PC-9 (cell line): Measurements from ENCODE around the gene OBSL1. TPM values are rescaled to one million over a fixed set of nuclear protein-coding genes. Genes with fewer than 3 reads are reported as not detected.

Source experiments
- BruUV-seq: library from RNA; stranded (reverse); fragments of 400-500 nt; replicated peaks from 2 replicates; lab custom pipeline; 2021; lab: Mats Ljungman, UMichigan
- CTCF ChIA-PET: fragments of 300-600 bp; sonication (Branson Sonifier 250); formaldehyde crosslinking; loops from one replicate; lab custom pipeline; 2022; ENCODE audit warnings: antibody characterized with exemption; lab: Charles Lee
- POLR2A ChIA-PET: fragments of 300-600 bp; sonication (Branson Sonifier 250); formaldehyde crosslinking; loops from one replicate; lab custom pipeline; 2022; ENCODE audit warnings: antibody characterized with exemption; ENCODE audit not compliant: unreplicated experiment; lab: Charles Lee
- DNase-seq, 2 experiments: peaks; one replicate each; pipeline versions ENCODE4 v3.0.0 to v3.0.0-alpha.2; 2015 to 2022; ENCODE audit warnings: mixed read lengths in 1 of 2
- H2AFZ ChIP-seq: fragments of 200-600 bp; sonication (generic); 2 replicates; pipeline ENCODE4 v1.8.1; 2017; ENCODE audit warnings: antibody characterized with exemption
- H3F3A ChIP-seq: fragments of 200-600 bp; sonication (generic); 2 replicates; pipeline ENCODE4 v1.8.1; 2017; ENCODE audit warnings: antibody characterized with exemption, mild to moderate bottlenecking, low read depth; ENCODE audit not compliant: insufficient read depth
- H3K27ac ChIP-seq: fragments of 200-600 bp; sonication (generic); 2 replicates; pipeline ENCODE4 v1.6.1; 2016; ENCODE audit warnings: mixed run types
- H3K27me3 ChIP-seq: fragments of 200-600 bp; sonication (generic); 2 replicates; pipeline ENCODE4 v1.6.1; 2016; ENCODE audit warnings: low read depth, mixed run types; ENCODE audit not compliant: insufficient read depth
- H3K36me3 ChIP-seq: fragments of 200-600 bp; sonication (generic); 2 replicates; pipeline ENCODE4 v1.6.1; 2016; ENCODE audit warnings: low read depth, mixed run types
- H3K4me1 ChIP-seq: fragments of 200-600 bp; sonication (generic); replicated peaks from 2 replicates; pipeline ENCODE4 v1.6.1; 2016; ENCODE audit warnings: mixed run types; ENCODE audit not compliant: insufficient read depth
- H3K4me2 ChIP-seq: fragments of 200-600 bp; sonication (generic); 2 replicates; pipeline ENCODE4 v1.6.1; 2017; ENCODE audit warnings: mixed run types
- H3K4me3 ChIP-seq: fragments of 200-600 bp; sonication (generic); 2 replicates; pipeline ENCODE4 v1.6.1; 2016; ENCODE audit warnings: mixed run types
- H3K79me2 ChIP-seq: fragments of 200-600 bp; sonication (generic); 2 replicates; pipeline ENCODE4 v1.6.1; 2017; ENCODE audit warnings: low read depth, mixed run types
- H3K9me2 ChIP-seq: fragments of 200-600 bp; sonication (generic); 2 replicates; pipeline ENCODE4 v1.8.1; 2017; ENCODE audit warnings: mild to moderate bottlenecking; ENCODE audit not compliant: insufficient read depth
- H3K9me3 ChIP-seq: fragments of 200-600 bp; sonication (generic); 2 replicates; pipeline ENCODE4 v1.8.1; 2016; ENCODE audit warnings: low read depth; ENCODE audit not compliant: insufficient read depth
- H4K20me1 ChIP-seq: fragments of 200-600 bp; sonication (generic); 2 replicates; pipeline ENCODE4 v1.8.1; 2017; ENCODE audit not compliant: insufficient read depth
- EZH2 ChIP-seq: fragments of 200-600 bp; sonication (generic); IDR thresholded peaks from 2 replicates; pipeline ENCODE4 v1.8.0; 2017; ENCODE audit warnings: antibody characterized with exemption, low read depth
- intact Hi-C: fragments of 100-400 bp; cut with micrococcal nuclease; formaldehyde crosslinking; loops from one replicate; pipeline ENCODE4 v1.10.0; 2022; ENCODE audit not compliant: unreplicated experiment
- total RNA-seq: library from RNA; stranded (reverse); gene quantifications from 2 replicates; pipeline ENCODE4 v1.2.3, GENCODE V29; 2021
- TF ChIP-seq, protein P1 (sequence below): fragments of 200-600 bp; sonication (generic); conservative IDR thresholded peaks from 2 replicates; pipeline ENCODE4 v1.6.1; 2017; ENCODE audit warnings: mixed run types, antibody characterized with exemption, mild to moderate bottlenecking, moderate library complexity

The OBSL1 gene
- total RNA-seq, 1 experiment from 2014 or later: 110 TPM

DNA sequence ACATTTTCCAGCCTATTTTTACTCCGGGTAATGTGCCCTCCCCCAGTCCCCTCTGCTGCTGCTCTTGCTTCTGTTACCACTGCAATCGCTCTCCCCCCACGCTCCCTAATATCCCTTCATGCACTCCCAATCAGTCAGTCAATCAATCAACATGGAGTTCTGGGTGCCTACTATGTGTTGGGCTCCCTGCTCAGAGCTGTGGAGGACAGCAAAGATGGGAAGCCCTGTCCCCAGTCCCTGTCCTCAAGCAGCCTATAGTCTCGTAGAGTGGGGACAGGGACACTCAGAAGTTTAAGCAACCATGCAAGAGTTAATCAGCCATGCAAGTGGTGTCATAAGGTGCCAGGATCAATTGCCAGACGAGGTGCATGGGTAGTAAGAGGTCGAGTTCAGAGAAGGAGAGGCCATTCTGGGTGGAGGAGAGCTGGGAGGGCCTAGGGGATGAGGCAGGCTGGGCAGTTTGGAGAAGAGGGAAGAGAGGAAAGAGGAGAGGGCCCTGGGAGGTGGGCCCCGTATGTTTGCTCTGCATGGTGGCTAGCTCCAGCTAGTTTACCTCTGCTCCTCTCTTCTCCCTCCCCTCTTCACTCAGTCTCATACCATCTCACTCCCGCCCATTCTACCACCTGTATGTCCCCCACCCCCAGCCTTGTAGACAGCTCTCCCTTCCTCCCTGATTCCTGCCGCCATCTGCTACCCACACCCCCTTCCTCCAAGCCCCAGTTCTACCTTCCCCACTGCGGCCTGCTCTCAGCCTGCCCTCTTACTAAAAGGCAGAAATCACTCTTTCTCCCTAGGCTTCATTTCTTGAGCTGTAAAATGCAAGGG, 53.2 kb downstream of the OBSL1 start:
- Histone ChIP-seq H3K4me1 (peaks cover 15% of the 10 kb centered on the region), H3K79me2 (no peaks in the 10 kb centered on the region), H2AFZ (no peak overlapping the region), H3K9me2 (no peaks in the 10 kb centered on the region), H4K20me1 (no peaks in the 10 kb centered on the region), H3K36me3 (no peaks in the 10 kb centered on the region), H3K27ac (no peak overlapping the region), H3F3A (peaks cover 6% of the 10 kb centered on the region; the same call in 1 of the 2 replicates), H3K4me2 (no peak overlapping the region), H3K27me3 (peaks cover 51% of the 10 kb centered on the region), H3K4me3 (no peak overlapping the region), H3K9me3 (no peaks in the 10 kb centered on the region)
- no peak for DNase-seq
- CTCF ChIA-PET: interaction anchor here (0.9 to 1.1 kb wide), 2 partner anchors 8 to 19 kb away, joined by 3 to 5 read pairs; partner anchors contain the start of gene GMPPA
- TF ChIP-seq, protein P1, sequence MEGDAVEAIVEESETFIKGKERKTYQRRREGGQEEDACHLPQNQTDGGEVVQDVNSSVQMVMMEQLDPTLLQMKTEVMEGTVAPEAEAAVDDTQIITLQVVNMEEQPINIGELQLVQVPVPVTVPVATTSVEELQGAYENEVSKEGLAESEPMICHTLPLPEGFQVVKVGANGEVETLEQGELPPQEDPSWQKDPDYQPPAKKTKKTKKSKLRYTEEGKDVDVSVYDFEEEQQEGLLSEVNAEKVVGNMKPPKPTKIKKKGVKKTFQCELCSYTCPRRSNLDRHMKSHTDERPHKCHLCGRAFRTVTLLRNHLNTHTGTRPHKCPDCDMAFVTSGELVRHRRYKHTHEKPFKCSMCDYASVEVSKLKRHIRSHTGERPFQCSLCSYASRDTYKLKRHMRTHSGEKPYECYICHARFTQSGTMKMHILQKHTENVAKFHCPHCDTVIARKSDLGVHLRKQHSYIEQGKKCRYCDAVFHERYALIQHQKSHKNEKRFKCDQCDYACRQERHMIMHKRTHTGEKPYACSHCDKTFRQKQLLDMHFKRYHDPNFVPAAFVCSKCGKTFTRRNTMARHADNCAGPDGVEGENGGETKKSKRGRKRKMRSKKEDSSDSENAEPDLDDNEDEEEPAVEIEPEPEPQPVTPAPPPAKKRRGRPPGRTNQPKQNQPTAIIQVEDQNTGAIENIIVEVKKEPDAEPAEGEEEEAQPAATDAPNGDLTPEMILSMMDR: no peak
- no peak for TF ChIP-seq EZH2
- POLR2A ChIA-PET: no interaction called here
- intact Hi-C loops: no loop called here
- BruUV-seq: no TSS peak

DNA sequence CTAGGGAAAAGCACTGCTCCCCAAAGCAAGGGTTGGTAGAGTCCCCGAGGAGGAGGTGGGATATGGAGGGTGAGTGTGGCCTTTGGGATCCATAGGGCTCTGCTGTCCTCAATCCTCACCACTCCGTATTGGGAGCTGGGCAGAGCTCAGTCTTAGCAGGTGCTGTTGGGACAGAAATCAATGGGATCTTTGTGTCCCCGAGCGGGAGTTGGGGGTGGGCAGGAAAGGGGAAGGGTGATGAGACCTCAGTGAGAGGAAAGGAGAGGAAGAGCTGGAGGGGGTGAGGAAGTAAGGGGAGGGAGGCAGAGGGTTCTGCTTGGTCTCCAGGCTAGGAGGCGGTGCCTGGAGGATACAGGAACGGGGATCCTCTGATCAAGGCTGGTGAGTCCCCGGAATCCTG, 54.5 kb downstream of the OBSL1 start:
- intact Hi-C loops: no loop called here
- ChIA-PET POLR2A (no interaction called here), CTCF (interaction anchor here (0.7 kb wide), 1 partner anchor 10 kb away, joined by 5 read pairs; no protein-coding TSS in a partner anchor)
- Histone ChIP-seq H3K27me3 (peaks cover 62% of the 10 kb centered on the region), H3K9me3 (no peaks in the 10 kb centered on the region), H3K9me2 (no peaks in the 10 kb centered on the region), H2AFZ (no peak overlapping the region), H3F3A (peaks cover 5% of the 10 kb centered on the region; the same call in 1 of the 2 replicates), H3K4me1 (peaks cover 4% of the 10 kb centered on the region), H4K20me1 (no peaks in the 10 kb centered on the region), H3K79me2 (no peaks in the 10 kb centered on the region), H3K27ac (no peak overlapping the region), H3K36me3 (no peaks in the 10 kb centered on the region), H3K4me3 (no peak overlapping the region), H3K4me2 (no peak overlapping the region)
- TF ChIP-seq, protein P1: no peak
- no peak for TF ChIP-seq EZH2
- no TSS peak for BruUV-seq
- no peak for DNase-seq

DNA sequence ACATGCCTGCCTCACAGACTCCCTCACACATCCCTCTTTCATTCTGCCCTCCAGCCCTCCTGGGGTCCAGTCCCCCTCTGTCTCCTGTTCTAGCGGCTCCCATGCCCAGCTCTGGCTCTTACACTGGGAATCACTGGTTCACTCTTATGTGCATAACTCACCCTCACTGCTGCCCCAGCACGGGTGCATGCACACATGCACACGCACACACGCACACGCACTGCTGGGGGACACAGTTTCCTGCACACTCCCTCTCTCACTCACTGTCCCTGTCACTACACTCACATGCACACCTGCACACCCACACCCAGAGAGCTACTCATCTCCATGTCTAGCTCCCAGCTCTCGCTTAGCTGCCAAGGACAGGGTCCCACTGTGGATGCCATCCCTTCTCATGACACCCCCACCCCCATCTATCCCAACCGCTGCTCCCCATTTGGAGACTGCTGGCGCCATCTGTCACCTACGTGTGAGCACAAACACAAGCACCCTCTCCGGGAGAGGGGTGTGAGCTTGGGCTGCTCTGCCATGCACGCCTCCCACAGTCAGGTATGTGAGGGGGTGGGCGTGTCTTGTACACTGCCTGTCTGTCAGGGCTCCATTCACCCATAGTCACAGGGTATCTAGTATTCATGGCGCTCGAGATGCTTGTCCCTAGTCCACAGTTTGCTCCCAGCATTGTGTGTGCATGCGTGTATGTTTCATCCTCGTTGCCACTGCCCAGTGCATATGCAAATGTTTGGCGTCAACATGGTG, 55.3 kb downstream of the OBSL1 start:
- Histone ChIP-seq H3K9me2 (no peaks in the 10 kb centered on the region), H3F3A (no peaks in the 10 kb centered on the region), H3K36me3 (no peaks in the 10 kb centered on the region), H3K79me2 (no peaks in the 10 kb centered on the region), H3K27ac (no peak overlapping the region), H4K20me1 (no peaks in the 10 kb centered on the region), H2AFZ (no peak overlapping the region), H3K4me3 (no peak overlapping the region), H3K4me2 (no peak overlapping the region), H3K4me1 (no peaks in the 10 kb centered on the region), H3K27me3 (peaks cover 70% of the 10 kb centered on the region), H3K9me3 (no peaks in the 10 kb centered on the region)
- CTCF ChIA-PET: interaction anchor here (0.7 kb wide), 1 partner anchor 9 kb away, joined by 5 read pairs; no protein-coding TSS in a partner anchor
- BruUV-seq: no TSS peak
- POLR2A ChIA-PET: no interaction called here
- intact Hi-C loops: no loop called here
- DNase-seq: no peak
- TF ChIP-seq EZH2: no peak
- TF ChIP-seq, protein P1: no peak
